NCI-H524 (cell line): ENCODE data around the gene DCLRE1A.

Source experiments
- DNase-seq, 2 experiments: peaks; one replicate each; lab custom pipeline; 2025; lab: John Stamatoyannopoulos, UW

Gene DCLRE1A

DNA sequence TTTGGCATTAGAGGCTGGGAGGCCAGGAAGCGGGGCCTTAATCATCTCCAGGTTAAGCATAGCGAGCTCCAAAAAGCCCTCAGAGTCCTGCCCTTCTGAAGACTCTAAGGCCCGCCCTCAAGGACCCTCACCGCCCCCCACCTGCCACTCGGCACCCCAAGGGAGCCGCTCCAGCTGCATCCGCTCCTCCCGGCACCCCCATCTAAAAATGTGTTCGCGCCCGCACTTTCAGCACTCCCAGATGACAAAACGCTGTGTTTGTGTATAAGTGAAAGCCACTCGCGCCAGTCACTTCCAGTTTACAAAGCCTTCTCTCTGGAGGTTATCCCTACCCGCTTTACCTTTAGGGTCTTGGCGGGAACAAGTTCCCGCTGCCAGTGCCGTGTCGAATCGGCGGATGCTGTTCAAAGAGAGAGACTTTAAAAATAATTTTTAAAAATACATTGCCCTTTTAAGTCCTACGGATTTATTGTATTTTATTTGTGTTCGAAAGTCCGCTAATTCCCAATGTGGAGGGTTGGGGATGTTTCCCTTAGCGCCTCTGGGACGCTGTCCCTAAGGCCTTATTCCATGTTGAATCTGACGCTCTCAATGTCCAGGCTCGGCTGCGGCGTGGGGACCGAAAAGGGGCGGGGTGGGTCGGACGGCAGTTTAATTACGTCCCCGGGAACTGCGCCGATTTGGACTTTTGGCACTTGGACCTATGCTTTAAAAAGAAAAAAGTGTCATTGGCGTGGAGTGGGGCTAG is at the start of gene DCLRE1A, which contains the start of gene NHLRC2:
TSS of gene DCLRE1A (minus strand) at position 70 of the 748 bp plus-strand sequence. CDS start 900 bp downstream, outside the sequence.
TSS of gene NHLRC2 (plus strand) at position 649 of the 748 bp plus-strand sequence. CDS start 212 bp downstream, outside the sequence.
- peak; percentile 12 to 58 for DNase-seq

DNA sequence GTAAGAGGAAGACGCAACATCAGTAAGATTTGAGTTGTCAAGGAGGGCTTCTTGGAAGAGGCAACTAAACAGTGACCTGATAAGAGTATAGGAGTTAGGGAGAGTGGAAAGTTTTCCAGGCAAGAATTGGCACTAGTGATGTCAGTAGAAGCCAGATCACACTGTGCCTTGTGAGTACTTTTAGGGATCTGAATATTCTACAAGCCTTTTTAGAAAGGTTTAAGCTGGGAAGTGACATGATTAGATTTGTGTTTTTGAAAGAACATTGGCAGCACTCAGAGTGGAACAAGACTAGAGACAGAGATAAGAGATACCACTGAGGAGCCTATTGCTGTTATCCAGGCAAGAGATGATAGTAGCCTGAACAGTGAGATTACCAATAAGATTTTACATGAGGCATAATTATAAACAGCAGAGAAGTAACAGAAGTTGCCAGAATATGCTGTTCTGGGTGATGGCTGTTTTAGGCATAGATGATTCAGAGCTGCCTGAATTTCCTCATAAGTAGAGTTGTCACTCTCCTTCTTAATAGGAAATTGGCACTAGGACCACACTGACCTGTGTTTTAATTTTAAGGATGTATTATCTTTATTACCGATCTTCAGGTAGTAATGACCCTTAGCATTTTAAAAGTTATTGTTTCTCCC is 46.2 kb upstream of the DCLRE1A start:
- no peak for DNase-seq

DNA sequence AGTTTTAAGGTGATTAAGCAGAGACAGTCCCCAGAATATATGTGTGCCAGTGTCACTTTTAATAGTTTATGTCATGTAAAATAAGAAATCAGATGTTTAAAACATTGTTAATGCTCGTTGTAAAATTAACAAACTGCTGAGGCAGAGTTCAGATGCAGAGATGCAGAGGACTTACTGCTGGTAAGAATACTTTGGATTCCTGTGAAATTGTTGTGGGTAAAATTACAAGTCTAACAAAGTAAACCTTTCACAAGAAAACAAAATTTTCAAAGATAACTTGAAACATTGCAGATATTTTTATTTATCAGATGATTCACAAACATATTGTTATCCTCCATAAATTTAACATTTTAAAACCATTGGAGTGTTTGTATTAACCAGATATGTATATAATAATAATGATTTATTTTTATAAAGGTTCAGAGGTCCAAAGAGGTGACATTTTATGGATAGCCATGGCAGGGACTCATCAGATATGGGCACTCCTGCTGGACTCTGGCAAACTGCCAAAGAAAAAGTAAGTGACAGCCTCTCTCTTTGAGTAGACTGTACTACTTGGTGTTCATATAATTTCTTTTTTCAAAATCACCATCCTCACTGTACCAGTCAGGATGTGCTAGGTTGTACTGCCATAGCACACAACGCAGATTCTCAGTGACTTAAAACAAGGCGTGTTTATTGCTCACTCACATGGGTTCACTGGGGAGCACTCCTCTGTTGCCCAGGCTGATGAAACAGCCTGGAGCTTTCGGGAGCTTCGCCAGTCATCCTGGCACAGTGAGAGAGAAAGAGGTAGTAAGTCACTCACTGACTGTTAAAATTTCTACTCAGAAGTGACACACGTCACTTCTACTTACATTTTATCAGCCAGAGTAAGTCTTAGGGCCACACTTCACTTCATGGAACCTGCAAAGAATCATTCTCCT is 44.1 kb upstream of the DCLRE1A start:
- DNase-seq: no peak

DNA sequence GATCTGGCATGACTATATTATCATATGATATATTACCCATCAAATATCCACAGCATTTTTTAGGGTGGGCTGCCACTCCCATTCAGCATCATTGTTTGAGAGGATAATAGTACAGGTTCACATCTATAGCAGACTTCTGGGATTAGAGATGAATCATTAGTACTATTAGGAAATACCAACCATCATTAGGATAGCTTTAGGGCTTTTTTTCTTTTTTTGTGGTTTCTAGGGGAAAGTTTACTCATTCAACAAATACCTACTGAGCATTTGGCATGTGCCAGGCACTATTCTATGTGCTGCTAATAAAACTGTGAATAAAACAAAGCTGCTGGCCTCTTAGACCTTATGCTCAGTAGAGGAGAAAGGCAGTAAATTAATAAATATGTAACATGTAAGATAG is 41.1 kb upstream of the DCLRE1A start:
- no peak for DNase-seq

DNA sequence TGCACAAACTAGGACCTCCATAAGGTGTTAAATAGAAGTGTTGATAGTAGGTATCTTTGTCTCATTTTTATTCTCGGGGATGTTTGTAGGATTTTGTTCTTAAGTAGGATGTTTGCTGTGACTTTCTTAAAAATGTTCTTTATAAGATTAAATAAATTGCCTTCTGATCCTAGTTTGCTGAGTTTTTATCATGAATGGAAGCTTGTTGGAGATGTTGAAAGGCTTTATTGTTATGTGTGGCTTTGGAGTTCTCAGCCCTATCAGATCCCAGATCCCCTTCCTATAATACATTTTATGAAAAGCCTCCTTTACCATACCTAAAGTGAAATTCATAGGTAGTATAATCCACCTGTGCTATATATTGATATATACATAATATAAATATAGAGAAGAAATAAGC is 40.7 kb upstream of the DCLRE1A start:
- no peak for DNase-seq

DNA sequence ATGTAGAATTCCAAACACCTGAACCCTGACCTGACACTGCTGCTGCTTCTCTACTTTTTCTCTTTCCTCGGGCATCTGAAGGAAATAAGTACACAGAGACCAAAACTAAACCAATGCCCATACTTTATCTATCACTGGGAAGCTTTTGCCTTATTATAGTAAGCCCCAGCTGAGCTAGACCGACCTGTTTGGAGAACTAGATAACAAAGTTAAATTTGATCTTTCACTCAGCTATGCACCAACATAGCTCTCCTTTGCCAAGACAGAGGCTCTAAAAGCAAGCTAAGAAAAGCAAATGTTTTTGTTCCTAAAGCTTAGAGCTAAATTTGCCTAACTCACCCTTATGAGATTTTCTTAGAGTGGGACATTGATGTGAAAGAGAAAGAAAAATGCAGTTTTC is 39.7 kb upstream of the DCLRE1A start:
- DNase-seq: no peak

DNA sequence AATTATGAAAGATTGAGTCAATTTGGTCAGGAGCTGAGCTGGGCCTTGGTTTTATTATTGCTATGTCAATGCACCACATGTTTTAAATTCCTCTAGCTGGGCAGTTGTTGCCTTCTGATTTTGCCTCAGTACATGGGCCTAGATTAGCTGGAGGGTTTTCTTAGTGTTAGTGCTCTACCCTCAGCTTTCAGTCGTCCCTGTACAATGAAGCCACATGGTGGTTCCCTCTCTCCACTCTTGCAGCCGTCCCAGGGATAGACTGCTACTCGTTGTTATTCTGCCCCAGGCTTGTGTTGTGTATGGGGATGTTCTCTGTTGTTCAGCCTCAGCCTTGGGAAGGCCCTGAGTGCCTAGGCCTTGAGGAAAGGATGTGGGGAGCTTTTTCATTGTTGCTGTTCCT is 37.6 kb upstream of the DCLRE1A start:
- no peak for DNase-seq

DNA sequence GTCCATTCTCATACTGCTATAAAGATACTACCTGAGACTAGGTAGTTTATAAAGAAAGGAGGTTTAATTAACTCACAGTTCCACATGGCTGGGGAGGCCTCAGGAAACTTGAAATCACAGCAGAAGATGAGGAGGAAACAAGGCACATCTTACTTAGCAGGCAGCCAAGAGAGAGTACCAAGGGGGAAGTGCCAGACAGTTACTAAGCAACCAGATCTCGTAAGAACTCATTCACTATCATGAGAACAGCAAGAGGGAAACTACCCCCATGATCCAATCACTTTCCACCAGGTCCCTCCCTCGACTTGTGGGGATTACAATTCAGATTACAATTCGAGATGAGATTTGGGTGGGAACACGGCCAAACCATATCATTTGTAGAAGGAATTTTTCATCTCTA is 36.9 kb upstream of the DCLRE1A start:
- no peak for DNase-seq

DNA sequence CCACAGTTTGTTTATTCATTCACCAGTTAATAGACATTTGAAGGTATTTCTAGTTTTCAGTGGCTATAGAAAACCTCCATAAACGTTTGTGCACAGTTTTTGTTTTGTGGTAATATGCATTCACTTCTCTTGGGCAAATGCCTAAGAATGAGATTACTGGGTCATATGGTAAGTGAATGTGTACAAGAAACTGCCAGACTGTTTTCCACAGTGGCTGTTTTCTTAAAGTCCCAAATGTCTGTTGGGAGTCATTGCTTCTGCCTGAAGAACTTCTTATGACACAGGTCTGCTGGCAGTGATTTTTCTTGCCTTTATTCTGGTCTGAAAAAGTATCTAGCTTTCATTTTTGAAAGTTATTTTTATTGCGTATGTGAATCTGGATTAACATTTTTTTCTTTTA is 36.0 kb upstream of the DCLRE1A start:
- no peak for DNase-seq

DNA sequence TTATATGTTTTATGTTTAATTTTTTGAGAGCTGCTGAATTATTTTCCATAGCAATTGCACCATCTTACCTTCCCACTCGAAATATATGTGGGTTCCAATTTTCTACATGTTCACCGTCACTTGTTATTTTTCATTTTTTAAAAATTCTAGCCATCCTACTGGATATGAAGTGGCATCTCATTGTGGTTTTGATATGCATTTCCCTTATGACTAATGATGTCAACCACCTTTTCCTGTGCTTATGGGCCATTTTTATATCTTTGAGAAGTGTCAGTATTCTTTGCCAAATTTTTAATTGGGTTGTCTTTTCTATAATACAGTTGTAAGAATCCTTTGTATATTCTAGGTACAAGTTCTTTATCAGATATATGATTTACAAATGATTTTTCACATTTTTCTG is 28.4 kb upstream of the DCLRE1A start:
- no peak for DNase-seq

DNA sequence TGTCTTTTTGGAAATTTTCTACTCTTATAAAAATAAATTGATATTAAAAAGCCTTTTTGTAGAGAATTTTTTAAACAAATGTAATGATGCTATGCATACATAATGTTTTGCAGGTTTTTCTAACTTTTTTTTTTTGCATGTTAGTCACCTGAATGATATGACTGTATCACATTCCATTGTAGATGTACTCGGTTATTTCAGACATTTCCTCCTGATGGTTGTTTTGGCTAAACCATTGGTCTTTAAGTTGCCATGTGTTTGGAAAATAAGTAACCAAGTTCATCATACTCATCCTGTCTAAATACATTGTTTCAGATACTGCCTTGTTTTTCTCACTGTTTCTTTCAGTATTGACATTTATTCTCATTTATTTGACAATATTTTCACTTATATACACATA is 26.4 kb upstream of the DCLRE1A start:
- DNase-seq: no peak

DNA sequence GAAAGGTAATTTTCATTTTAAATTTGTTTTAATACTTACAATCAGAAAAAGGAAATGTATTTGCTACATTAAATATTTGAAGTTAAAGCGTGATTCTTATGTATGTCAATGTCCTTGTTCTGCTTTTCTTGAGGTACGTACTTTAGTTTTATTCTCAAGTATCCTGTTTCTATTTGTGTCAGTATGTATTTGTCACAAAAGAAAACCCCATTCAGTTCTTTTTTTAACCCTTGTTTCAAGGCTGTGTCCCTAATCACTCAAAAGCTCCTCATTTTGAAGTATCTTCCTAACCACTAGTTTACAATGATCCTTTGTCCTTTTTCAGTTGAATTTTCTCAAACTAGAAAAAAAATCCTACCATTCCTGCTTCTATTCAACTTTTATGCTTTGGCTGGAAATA is 25.8 kb upstream of the DCLRE1A start:
- DNase-seq: no peak

DNA sequence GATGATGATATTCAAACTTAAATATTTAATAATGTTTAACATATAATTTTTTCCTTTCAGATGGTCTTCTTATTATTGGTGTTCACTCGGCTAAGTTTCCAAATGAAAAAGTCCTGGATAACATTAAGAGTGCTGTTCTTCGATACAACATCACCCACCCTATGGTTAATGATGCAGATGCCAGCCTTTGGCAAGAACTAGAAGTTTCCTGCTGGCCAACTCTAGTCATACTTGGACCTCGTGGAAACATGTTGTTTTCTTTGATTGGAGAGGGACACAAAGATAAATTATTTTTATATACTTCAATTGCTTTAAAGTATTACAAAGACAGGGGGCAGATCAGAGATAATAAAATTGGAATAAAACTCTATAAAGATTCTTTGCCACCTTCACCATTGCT is 22.6 kb upstream of the DCLRE1A start:
- DNase-seq: no peak

DNA sequence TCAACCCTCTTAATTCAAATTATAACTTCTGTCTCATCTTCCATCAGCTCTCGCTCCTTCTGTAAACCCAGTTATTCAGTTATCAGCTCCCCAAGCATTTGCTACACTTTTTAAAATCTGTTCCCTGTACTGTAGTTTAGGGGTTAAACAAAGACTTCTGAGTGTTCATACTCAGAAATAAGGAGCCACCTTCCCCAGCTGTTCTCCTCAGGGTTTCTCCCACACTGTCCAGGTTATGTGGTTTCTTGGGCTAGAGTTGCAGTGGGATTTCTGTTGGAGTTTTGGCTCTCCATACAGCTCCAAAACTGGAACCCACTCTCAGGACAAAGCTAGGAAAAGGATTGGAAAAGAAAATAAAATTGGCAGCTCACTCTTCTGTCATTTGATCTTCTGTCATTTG is 21.3 kb upstream of the DCLRE1A start:
- no peak for DNase-seq

DNA sequence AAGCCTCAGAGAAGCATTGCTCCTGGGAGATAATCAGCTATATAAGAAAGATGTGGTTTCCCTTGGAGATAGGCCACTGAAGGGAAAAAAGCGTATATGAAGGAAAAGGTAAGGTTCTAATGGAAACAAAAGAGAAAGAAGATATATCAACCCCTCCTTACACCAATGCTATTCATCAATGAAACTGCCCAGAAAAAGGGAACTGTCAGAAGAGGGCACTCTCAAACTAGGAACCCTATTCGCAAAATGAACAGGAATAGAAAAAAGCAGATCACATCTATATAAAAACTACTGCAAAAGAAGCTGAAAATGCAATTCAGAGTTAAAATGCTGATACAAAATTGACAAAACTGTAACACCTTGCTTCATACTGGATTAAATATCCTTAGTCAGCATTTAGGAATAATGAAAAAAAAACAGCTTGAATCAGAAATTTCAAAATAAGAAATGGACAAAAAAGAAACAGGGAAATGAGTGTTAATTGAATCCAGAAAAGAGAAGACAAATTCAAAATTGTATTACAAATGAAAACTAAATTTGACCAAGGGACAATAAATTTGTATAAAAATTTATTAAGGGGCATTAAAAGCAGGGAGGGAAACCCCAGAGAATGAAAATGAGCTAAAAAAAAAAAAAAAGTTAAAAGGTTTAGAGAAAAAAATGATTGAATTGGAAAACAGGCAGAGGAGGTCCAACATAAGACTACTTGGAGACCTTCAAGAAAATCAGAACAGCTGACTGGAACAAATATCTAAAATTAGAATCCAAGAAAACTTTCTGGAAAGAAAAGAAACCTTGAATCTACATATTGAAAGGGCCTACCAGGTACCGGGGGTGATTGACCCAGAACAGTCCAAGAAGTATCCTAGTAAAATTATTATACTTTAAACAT is 18.5 kb upstream of the DCLRE1A start:
- no peak for DNase-seq

DNA sequence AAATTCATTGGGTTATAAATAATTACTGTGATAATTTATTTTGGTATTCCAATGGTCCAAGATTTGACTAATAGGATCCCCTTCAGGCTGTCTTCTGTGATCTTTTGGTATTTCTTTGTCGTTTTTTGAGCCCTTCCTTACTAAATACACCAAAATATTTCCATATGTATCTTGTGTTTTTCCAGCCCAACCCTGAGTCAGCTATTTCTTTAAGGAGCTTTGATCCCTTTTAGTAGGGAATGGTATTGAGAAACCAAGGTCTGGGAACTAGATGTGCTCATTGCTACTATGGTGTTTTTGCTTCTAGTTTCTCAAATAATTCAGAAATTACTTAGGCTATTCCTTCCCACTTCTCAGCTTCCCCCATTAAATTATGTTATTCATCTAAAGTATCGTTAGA is 15.9 kb upstream of the DCLRE1A start:
- DNase-seq: no peak

DNA sequence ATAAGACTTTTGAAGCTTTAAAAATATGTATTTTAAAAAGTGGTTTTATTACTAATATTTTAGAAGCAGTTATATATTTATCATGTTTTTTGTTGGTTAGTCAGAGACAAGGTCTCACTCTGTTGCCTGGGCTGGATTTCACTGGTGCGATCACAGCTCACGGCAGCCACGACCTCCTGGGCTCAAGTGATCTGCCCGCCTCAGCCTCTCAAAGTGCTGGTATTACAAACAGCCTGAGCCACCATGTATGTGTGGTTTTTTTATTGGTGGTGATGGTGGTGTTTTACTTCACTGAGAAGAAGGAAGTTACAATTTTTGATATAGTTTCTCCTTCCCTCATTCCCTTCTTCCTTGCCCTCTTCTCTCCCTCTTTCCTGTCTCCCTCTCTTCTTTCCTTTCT is 14.0 kb upstream of the DCLRE1A start:
- DNase-seq: no peak

DNA sequence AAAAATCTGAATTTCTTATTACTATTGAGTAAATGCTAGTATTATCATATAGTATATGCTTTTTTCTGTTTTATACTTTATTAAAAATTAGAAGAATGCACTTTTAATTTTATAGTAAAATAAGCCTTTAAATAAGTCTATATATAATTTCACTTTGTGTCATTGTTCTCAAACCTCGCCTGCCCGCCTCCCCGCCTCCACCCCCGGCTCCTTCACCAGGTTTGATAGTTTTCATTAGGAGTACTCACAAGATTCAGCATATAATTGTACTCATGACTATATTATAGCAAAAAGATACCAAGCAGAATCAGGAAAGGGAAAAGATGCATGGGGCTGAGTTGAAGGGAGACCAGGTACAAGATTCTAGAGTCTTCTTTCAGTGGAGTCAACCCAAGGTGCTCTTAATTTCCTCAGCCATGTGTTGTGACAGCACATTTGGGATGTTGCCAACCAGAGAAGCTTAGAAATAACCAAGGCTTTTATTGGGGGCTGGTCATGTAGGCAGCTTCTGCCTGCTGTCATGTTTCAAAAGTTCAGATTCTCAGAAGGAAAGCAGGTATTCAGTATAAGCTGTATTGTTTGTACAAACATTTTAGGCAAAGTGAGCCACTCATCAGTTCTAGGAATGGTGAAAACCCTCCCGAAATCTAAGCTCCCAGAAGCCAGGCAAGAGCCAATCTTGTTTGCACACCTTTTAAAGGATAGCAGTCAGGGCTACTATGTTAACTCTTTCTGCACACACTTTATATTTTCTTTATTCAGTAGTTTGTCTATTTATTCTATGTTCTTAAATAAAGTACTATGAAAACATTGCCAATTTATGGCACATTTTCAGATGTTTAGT is 12.9 kb upstream of the DCLRE1A start:
- DNase-seq: no peak

DNA sequence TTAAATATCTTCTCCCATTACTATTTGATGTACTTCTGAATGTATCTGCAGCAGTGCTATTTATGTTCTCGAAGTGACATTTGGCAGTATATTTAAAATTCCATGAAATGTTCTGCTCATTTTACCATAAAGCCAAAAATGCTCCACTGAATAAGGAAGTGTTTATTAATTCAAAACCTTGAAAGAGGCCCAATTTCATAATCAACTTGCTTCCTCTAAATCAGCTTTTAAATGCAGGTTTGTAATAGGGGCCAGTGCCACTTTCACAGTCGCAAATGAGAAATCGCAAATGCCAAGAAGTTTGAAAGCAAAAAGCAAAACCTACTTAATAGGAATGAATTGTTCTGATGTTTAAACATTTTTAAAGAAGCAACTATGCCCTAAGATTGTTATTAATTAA is 12.0 kb upstream of the DCLRE1A start:
- no peak for DNase-seq

DNA sequence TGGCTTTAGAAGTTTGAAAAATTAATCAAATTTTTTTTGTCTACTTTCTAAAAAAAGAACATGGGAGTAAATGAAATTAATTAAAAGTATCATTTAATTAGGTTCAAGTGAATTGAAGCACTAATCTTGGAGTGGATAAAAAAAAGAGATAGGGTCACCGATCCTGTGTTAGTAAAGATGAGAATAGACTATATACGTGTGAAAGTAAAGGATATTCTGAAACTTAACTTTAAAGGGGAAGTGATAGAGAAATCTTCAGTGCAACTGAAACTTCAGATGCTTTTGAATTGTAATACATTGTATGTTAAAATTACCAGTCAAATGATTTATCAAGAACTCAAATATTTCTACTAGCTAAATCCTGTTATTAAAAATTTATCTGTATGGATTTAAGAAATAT is 5.4 kb upstream of the DCLRE1A start:
- no peak for DNase-seq

DNA sequence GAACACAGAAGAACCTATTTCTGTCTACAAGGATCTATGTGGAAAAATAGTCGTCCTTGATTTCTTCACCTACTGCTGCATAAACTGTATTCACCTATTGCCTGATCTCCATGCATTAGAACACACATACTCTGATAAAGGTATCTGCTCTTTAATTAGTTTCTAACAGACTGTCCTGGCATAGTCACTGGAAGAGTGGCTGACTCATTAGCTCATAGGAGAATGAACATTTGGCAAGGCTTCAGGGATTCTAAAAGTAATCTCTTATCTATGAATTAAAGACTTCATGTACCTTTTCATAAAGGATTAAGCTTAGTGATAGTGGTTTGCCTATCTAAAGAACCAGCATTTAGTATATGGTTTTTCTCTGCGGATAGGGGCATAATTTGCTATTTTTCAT is 4.7 kb upstream of the DCLRE1A start:
- DNase-seq: peak in 1 of 2 experiments; percentile 0
